Stromal cell of bone marrow (primary cell): ENCODE measurements around the gene PPP2R5A.
"Not testable (repeated sequence)": the region's sequence is repeated elsewhere in the genome, so short reads cannot be mapped to it uniquely, and the experiment has no call there.

Source experiments
- DNase-seq: peaks from one replicate; pipeline ENCODE4 v3.0.0-alpha.2; 2012; ENCODE audit warnings: low read depth

The PPP2R5A gene

DNA sequence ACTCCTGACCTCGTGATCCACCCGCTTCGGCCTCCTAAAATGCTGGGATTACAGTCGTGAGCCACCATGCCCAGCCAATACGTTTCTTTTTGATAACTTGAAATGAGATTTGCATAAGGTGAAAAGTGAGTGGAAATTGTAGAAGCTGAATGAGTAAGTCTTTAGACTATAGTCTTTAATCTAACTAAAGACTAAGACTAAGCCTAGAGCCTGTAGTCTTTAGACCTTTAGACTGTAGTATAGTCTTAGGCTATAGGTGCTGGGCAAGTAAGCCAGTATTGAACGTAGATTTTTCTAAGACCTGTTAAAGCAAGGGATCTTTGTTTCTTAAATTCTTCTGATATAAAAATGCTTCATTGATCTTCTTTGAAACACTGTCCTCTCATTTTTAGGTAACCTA lies 12.1 kb downstream of the PPP2R5A start:
- DNase-seq, result no peak

DNA sequence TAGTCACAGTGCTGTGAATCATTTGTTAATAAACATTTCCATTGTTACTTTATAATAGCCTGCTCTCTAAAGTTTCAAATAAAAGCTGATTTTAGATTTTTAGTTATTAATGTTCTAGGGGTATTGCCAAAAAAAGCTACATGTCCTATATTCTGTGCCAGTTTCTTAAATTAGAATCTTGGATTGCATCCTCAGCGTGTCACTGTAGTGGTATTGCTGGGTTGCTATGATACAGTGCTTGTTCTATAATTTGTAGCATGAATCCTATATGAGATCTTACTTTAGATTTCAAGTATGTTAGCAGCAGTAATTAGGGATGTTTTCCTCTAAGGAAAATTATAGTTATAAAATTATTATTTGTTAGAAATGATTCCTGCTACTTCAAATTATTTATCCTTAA lies 16.4 kb downstream of the PPP2R5A start:
- DNase-seq, result peak; percentile 64

DNA sequence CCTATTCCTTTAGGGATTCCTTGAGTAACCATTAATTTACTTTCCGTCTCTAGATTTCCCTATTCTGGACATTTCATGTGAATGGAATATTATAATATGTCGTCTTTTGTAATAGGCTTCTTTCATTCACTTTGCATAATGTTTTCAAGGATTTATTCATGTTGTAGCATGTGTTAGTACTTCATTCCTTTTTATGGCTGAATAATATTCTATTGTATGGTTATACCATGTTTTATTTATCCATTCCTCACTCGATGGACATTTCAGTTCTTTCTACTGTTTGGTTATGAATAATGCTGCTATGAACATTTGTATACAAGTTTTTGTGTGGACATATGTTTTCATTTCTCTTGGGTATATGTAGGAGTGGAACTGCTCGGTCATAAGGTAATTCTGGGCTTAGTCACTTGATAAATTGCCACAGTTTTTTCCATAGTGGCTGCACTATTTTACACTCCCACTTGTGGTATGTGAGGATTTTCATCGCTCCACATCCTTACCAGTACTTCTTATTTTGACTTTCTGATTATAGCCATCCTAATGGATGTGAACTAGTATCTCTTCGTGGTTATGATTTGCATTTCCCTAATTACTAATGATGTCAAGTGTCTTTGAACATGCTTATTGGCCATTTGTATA lies 17.7 kb downstream of the PPP2R5A start:
- DNase-seq, result peak; percentile 56

DNA sequence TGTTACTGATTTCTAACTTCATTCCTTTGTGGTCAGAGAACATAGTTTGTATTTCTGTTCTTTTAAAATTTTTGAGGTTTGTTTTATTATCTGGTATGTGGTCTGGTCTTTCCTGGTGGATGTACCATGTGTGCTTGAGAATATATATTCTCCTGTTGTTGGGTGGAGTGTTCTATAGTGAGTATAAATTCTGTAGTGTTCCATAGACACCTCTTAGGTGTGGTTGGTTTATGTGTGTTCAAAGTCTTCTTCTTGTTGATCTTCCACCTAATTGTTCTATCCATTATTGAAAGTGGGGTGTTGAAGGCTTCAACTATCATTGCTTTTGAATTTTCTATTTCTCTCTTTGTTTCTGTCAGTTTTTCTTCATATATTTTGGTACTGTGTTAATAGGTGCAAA lies 20.1 kb downstream of the PPP2R5A start:
- no peak for DNase-seq

DNA sequence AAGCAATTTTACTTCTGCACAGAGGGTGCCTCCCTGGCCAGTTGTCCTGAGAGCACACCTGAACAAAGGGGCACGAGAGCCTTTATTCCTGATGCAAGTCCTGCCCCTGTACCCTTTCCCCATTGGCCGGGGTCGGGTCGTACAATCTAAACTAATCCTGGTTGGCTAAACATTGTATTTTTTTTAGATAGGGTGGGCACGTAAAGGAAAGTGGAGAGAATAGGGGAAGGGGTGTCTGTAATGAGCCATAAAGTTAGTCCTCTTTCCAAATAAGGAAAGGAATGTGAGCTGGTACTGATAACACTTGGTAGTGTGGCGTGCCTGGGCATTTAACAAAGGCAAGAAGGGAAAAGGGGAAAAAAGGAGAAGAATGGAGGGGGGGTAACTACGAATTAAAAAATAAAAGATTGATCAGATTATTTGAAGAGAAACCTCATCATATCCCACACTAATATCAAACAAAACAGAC lies 20.8 kb downstream of the PPP2R5A start:
- DNase-seq, result not testable (repeated sequence)

DNA sequence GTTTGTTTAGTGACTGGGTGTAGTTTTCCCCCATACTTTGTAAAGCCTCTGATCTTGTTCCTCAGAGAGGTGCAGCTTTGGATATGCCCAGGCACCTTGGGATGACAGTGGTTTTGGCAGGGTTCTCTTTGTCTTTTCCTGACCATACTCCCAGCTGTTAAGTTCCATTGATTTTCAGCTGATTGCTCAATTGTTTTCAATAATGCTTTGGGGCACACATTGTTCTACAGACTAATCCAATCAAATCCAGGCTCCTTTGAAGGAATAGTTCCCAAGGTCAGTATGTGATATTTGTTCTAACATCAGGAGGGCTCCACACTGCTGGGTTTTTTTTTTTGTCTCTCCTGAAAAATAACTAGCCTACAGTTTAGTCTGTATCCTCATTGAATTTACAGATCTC lies 24.8 kb downstream of the PPP2R5A start:
- DNase-seq, result no peak

DNA sequence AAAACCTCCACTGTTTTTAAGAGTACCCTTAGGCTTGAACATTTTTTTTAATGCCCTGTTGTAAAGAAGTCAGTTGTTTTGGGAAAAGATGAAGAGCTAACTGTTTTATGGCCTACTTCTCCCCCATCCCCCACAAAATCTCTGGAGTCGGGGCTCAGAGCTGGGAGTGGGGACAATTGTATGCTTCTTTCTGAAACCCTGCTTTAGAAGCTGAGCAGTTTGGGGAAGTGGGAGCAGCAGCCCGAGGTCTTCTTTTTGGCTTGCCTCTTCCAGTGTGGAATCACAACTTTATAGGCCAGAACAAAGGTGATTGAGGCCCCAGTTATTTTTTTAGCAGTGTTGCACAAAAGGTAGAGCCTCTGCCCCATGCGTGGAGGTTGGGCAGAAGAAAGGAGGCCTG lies 25.2 kb downstream of the PPP2R5A start:
- no peak for DNase-seq

DNA sequence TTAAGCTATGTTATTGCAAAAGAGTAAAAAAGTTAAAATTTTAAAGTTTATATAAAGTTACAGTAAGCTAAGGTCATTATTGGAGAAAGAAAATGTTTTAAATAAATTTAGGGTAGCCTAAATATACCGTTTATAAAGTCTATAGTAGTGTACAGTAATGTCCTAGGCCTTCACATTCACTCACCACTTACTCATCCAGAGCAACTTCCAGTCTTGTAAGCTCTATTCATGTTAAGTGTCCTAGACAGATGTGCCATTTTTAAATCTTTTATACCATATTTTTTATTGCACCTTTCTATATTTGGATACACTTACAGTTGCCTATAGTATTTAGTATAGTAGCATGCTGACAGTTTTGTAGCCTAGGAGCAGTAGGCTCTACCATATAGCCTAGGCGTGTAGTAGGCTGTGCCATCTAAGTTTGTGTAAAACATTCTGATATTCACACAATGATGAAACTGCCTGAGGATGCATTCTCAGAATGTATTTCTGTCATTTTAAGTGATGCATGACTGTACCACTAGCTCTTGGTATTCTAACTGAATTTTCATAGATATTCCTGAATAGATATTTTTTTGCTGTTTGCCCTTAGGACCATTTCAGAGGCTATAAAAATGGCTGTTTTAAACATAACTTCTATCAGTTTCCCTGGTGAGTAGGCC lies 26.8 kb downstream of the PPP2R5A start:
- DNase-seq, result no peak

DNA sequence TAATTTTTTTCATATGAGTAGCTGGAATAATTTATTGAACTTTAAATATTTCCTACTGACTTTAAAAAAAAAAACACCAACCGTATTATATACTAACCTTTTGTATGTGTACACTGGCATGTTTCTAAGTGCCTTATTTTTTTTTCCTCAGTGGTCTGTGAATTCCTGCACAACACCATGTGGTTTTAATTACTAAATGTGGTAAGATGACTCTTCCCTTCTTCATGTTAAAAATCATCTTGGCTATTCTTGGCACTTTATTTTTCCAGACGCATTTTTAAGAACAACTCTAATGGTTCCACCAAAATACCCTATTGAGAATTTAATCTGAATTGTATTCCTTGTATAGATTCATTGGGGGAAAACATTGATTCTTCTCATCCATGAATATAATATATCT lies 28.4 kb downstream of the PPP2R5A start:
- DNase-seq, result peak; percentile 58

DNA sequence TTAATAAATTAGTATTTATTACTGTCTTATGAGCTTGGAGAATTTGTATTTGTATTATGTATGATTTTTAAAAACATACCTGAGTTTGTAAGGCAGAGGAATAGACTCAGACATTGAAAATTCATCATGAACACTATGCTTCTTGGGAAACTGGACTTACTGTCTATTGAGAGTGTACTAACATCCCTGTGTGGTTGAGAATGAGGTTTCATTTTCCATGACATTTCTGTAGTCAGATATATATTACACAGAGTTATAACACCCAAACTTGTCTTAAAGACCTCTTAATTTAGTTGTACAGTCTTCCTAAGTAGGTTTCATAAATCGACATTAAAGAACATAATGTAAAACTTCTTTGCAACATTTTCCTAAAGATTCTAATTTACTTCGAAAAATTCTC lies 30.0 kb downstream of the PPP2R5A start:
- no peak for DNase-seq

DNA sequence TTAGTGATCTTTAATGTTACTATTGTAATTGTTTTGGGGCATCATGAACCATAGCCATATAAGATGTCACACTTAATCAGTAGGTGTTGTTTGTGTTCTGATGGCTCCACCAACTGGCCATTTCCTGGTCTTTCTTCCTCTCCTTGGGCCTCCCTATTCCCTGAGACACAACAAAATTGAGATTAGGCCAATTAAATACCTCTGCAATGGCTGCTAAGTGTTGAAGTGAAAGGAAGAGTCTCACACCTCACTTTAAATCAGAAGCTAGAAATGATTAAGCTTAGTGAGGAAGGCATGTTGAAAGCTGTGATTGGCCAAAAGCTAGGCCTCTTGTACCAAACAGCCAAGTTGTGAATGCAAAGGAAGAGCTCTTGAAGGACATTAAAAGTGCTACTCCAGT lies 30.7 kb downstream of the PPP2R5A start:
- DNase-seq, result peak; percentile 12

DNA sequence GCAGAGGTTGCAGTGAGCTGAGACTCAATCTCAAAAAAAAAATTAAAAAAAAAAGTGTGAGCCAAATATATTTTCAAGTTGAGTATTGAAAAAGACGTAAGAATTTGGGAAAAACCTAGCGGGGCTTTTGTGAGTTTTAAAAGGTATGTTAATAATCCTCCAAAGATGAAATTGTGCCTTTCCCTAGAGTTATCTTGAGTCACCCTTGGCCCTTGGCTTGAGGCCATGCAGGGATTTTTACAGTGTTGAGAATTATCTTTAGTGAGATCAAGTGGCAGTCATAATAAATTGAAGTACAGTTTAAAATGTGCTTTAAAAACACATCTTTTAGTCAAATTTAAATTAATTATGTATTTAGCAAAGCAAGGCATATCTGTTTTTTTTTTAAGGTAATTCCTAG lies 32.7 kb downstream of the PPP2R5A start:
- no peak for DNase-seq

DNA sequence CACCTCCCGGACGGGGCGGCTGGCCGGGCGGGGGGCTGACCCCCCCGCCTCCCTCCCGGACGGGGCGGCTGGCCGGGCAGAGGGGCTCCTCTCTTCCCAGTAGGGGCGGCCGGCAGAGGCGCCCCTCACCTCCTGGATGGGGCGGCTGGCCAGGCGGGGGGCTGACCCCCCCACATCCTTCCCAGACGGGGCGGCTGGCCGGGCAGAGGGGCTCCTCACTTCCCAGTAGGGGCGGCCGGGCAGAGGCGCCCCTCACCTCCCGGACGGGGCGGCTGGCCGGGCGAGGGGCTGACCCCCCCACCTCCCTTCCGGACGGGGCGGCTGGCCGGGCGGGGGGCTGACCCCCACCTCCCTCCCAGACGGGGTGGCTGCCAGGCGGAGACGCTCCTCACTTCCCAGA lies 35.8 kb downstream of the PPP2R5A start:
- not testable (repeated sequence) for DNase-seq

DNA sequence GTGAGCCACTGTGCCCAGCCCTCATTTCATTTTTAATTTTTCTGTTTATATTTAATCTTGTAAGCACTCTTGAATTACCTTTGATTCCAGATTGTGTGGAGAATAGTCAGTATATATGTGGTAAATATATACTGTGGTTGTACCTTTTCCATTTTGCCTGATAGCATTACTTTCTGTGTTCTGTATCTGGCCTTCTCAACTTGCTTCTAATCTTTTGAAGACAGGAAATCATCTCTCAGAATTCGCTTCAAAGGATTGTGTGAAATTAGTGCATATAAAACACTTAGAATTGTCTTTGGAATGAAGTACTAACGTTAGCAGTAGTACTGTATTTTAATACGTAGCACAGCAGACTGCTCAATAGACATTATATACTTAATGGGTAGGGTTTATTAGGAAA lies 37.9 kb downstream of the PPP2R5A start:
- no peak for DNase-seq

DNA sequence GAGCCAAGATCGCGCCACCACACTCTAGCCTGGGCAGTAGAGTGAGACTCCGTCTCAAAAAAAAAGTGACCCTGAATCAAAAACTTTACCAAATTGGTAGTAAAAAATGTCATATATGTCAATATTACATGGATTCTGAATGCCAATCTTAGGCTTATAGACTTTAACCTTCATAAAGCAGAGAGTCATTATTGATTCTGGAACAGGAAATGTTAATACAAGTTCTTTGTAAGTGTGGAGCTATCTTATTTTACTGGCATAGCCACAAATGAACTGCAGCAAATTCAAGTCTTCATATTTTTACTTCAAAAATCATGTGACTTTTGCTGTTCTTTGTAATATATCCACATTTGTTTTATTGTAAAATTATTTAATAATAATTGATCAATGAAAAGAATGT lies 41.3 kb downstream of the PPP2R5A start:
- DNase-seq, result no peak

DNA sequence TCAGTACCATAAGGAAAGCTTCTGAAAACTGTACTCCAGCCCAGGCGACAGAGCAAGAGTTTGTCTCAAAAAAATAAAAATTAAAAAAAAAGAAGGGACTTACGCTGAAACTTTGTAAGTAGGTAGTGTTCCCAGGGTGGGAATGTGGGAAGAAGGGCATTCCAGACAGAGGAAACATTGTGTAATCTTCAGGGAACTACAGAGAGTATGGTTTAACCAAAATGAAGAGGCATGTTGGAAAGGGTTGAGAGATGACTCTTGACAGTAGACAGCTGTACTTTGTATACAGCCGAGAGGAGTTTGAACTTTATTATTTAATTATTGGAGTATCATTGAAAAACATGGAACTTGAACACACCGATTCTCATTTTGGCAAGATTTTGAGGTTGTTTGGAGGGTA lies 43.0 kb downstream of the PPP2R5A start:
- DNase-seq, result no peak

DNA sequence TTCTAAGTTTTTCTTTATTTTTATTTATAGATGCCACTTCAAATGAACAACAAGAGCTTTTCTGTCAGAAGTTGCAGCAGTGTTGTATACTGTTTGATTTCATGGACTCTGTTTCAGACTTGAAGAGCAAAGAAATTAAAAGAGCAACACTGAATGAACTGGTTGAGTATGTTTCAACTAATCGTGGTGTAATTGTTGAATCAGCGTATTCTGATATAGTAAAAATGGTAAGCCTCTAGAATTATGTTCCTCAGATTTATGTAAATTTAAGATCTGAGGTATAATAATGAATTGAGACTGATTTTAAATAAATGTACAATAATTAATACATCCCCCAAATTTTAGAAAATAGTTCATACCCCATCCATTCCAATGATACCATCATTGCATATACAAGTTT lies 43.9 kb downstream of the PPP2R5A start:
- no peak for DNase-seq

DNA sequence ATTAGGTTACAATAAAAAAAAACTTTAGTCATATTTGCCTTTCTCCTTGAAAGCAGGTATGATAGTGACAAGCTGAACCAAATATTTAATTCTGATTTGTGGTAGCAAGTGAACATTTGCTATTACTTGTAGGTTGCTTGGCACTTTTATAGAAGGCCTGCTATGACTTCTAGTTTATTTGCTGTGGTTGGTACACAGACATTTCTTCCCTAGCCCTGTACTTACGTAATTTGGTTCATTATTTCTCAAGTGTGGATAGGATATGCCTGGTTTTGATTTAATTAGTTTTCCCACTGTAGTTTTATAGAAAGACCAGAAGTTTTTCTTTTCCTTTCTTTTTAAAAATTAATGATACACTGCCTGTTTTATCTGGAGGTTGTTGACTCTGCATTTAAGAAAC lies 55.9 kb downstream of the PPP2R5A start:
- no peak for DNase-seq

DNA sequence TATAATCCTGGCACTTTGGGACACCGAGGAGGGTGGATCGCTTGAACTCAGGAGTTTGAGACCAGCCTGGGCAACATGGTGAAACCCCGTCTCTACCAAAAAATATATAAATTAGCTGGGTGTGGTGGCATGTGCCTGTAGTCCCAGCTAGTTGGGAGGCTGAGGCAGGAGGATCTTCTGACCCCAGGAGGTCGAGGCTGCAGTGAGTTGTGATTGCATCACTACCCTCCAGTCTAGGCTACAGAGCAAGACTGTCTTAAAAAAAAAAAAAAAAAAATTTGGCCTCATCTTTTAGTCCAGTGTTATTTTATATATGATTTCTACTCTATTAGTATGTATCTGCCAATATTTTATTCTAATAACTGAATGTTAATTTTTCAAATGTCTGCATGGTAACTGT lies 59.7 kb downstream of the PPP2R5A start:
- DNase-seq, result no peak

DNA sequence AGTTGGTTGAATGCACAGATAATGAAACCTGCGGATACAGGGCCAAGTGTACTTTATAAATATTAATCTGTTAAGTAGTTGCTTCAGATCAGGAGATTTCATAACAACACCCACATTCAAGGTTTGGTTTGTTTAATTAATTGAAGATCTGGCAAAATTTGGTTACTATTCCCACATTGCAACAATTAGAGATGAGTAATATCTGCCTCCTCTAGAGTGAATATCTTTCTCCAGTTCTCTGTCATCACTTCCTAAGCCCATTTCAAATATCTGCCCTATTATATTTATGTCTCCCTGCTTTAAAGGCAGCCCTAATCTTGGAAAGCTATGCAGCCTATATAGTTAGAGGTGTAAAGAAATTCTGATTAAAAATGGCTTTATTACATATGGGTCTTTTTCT lies 61.4 kb downstream of the PPP2R5A start:
- DNase-seq, result no peak

DNA sequence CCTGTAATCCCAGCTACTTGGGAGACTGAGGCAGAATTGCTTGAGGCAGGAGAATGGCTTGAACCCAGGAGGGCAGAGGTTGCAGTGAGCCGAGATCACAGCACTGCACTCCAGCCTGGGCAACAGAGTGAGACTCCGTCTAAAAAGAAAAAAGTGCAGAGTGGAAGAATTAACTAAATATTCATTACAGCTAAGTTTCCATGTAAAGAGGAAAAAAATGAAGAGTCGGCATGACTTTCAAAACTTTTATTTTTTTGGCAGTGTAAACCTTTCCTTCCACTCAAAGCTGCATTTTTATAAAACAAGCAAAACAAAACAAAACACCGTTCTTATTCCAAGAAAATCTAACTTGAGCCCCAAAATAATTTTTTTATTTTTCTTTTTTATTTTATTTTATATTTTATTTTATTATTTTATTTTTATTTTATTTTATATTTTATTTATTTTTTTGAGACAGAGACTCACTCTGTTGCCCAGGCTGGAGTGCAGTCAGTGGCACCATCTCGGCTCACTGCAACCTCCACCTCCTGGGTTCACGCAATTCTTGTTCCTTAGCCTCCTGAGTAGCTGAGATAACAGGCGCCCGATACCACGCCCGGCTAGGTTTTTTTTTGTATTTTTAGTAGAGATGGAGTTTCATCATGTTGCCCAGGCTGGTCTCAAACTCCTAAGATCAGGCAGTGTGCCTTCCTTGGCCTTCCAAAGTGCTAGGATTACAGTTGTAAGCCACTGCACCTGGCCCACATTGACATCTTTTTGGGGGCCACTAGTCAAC lies 66.6 kb downstream of the PPP2R5A start:
- DNase-seq, result no peak

DNA sequence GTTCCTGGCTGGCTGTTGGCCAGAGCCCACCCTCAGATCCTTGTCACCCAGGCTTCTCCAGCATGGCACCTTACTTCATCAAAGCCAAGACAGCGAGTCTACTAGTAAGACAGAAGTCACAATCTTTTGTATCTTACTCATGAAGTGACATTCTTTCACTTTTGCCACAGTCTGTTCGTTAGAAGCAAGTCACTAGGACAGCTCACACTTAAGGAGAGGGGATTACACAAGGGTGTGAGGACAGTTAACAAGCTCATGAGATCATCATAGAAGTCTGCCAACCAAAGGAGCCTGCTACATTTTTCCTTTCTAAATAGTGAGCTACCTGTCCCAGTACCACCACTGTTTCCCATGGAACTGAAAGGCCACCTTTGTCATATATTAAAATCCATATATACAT lies 68.0 kb downstream of the PPP2R5A start:
- DNase-seq, result no peak

DNA sequence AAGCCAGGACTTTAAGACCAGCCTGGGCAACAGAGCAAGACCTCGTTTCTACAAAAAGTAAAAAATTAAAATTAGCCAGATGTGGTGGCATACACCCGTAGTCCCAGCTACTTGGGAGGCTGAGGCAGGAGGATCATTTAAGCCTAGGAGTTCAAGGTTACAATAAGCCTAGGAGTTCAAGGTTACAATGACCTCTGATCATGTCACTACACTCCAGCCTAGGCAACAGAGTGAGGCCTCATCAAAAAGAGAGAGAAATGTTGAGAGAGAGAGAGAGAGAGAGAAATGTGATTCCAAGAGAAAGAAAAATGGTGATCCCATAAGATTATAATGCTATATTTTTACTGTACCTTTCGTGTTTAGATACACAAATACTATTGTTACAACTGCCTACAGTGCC lies 69.3 kb downstream of the PPP2R5A start:
- no peak for DNase-seq
